Small intestine (tissue), 7 donors: ENCODE data around the gene LUC7L2. TPM values are rescaled to one million over a fixed set of nuclear protein-coding genes. Genes with fewer than 3 reads are reported as not detected.

Source experiments
- DNase-seq, 2 donors: peaks; one replicate each; pipeline versions ENCODE4 v3.0.0 to v3.0.0-alpha.2; 2013
- FAIRE-seq: peaks from 2 replicates; lab custom pipeline; 2012; peaks lifted over from hg19 to GRCh38; lab: Jason Lieb, UNC
- H3K27ac ChIP-seq, 3 donors: one replicate each; pipeline ENCODE4 v1.5.1; 2013; ENCODE audit warnings: low read length in 2 of 3, mild to moderate bottlenecking in 2 of 3, control low read depth in 1 of 3, inconsistent platforms in 1 of 3, low read depth in 1 of 3, moderate library complexity in 1 of 3
- H3K27me3 ChIP-seq, 3 donors: one replicate each; pipeline ENCODE4 v1.6.1; 2013; ENCODE audit warnings: low read length in 3 of 3, inconsistent platforms in 1 of 3; ENCODE audit not compliant: control insufficient read depth in 3 of 3, insufficient read depth in 3 of 3
- H3K36me3 ChIP-seq, 3 donors: one replicate each; pipeline ENCODE4 v1.6.1; 2013; ENCODE audit warnings: low read length in 3 of 3, inconsistent platforms in 1 of 3, low read depth in 1 of 3, mild to moderate bottlenecking in 1 of 3, moderate library complexity in 1 of 3; ENCODE audit not compliant: control insufficient read depth in 3 of 3, insufficient read depth in 2 of 3
- H3K4me1 ChIP-seq, 3 donors: one replicate each; pipeline ENCODE4 v1.6.1; 2013; ENCODE audit warnings: low read length in 2 of 3, inconsistent platforms in 1 of 3, low read depth in 1 of 3, mild to moderate bottlenecking in 1 of 3, moderate library complexity in 1 of 3; ENCODE audit not compliant: control insufficient read depth in 3 of 3, insufficient read depth in 2 of 3
- H3K4me3 ChIP-seq, 3 donors: one replicate each; pipeline ENCODE4 v1.5.1; 2013; ENCODE audit warnings: low read length in 3 of 3, control low read depth in 1 of 3, inconsistent platforms in 1 of 3, low read depth in 1 of 3, mild to moderate bottlenecking in 1 of 3, moderate library complexity in 1 of 3
- H3K9me3 ChIP-seq, 2 donors: one replicate each; pipeline ENCODE4 v1.6.1; 2013; ENCODE audit warnings: low read depth in 1 of 2, low read length in 1 of 2; ENCODE audit not compliant: control insufficient read depth in 2 of 2, insufficient read depth in 1 of 2
- WGBS, 3 donors: extraction: QIAGEN DNeasy Blood & Tissue Kit; methylation state at CpG; one replicate each; pipeline ENCODE4 v1.1.7; 2013; 5-methylcytosine and 5-hydroxymethylcytosine counted together
- polyA plus RNA-seq, 4 donors: library from polyadenylated mRNA; stranded (reverse) in 3 of 4; unstranded in 1 of 4; fragments of 200-250 nt in 3 of 4; fragments of 120-200 nt in 1 of 4; gene quantifications; one replicate each; pipeline versions ENCODE4 v1.2.1 to v1.2.3, GENCODE V29; 2013
- donor health status: healthy with polysubstance abuse.
- donor health status: control.
- donor health status: control.
- donor health status: Bipolar disorder and iron deficiency.
- donor health status: healthy.

Gene LUC7L2
- polyA plus RNA-seq, 4 donors = 32.2 to 96.4 (median 40.8) TPM

GRCh38 chr7:139446051-139446890 lies 86.6 kb downstream of the LUC7L2 start:
- 93 to 94% (median 94%) methylated on average over 20 of the region's 20 CpGs for WGBS, 3 donors
- peak overlapping the region in 1 of 3 donors; percentile 12 for H3K27ac ChIP-seq

GRCh38 chr7:139450851-139451250 lies 91.2 kb downstream of the LUC7L2 start:
- no peak for FAIRE-seq
- 93 to 94% (median 93%) methylated on average over 6 of the region's 6 CpGs for WGBS, 3 donors

More at GRCh38 chr7:139446051-139446890, 86.6 kb downstream of the LUC7L2 start:
- H3K36me3 ChIP-seq = no peaks in the 10 kb centered on the region
- no peaks in the 10 kb centered on the region for H3K27me3 ChIP-seq
- H3K4me1 ChIP-seq = no peaks in the 10 kb centered on the region
- no peak for FAIRE-seq
- H3K4me3 ChIP-seq = no peak overlapping the region
- H3K9me3 ChIP-seq = peaks cover 0 to 2% of the 10 kb centered on the region in 2 donors
- no peak for DNase-seq

GRCh38 chr7:139451638-139452037 lies 91.9 kb downstream of the LUC7L2 start:
- FAIRE-seq (no peak), DNase-seq (no peak)
- Histone ChIP-seq H3K36me3 (no peaks in the 10 kb centered on the region), H3K27ac (no peak overlapping the region), H3K4me1 (no peaks in the 10 kb centered on the region), H3K27me3 (no peaks in the 10 kb centered on the region), H3K4me3 (no peak overlapping the region), H3K9me3 (peaks cover 0 to 2% of the 10 kb centered on the region in 2 donors)
- 79 to 85% (median 81%) methylated on average over 6 of the region's 6 CpGs for WGBS, 3 donors

More at GRCh38 chr7:139450851-139451250, 91.2 kb downstream of the LUC7L2 start:
- no peaks in the 10 kb centered on the region for H3K4me1 ChIP-seq
- no peak overlapping the region for H3K27ac ChIP-seq
- peaks cover 0 to 2% of the 10 kb centered on the region in 2 donors for H3K9me3 ChIP-seq
- no peaks in the 10 kb centered on the region for H3K36me3 ChIP-seq
- no peak overlapping the region for H3K4me3 ChIP-seq
- DNase-seq = no peak
- H3K27me3 ChIP-seq = no peaks in the 10 kb centered on the region

- no peaks in the 10 kb centered on the region for H3K4me1 ChIP-seq
- no peaks in the 10 kb centered on the region for H3K36me3 ChIP-seq
- no peaks in the 10 kb centered on the region for H3K27me3 ChIP-seq
- WGBS, 3 donors = 77 to 84% (median 79%) methylated on average over 12 of the region's 12 CpGs
- DNase-seq = no peak
- peaks cover 0 to 2% of the 10 kb centered on the region in 2 donors for H3K9me3 ChIP-seq
- H3K27ac ChIP-seq = no peak overlapping the region
- no peak for FAIRE-seq
- H3K4me3 ChIP-seq = no peak overlapping the region
These were observed 93.4 kb downstream of the LUC7L2 start for GRCh38 chr7:139452958-139453672.

- Histone ChIP-seq H3K27me3 (no peaks in the 10 kb centered on the region), H3K27ac (no peak overlapping the region), H3K4me3 (no peak overlapping the region), H3K4me1 (no peaks in the 10 kb centered on the region), H3K9me3 (peaks cover 0 to 2% of the 10 kb centered on the region in 2 donors), H3K36me3 (no peaks in the 10 kb centered on the region)
- no peak for FAIRE-seq
- no peak for DNase-seq
- WGBS, 3 donors = 64 to 74% (median 67%) methylated on average over 20 of the region's 20 CpGs
These were observed 94.1 kb downstream of the LUC7L2 start for GRCh38 chr7:139453673-139454321.

GRCh38 chr7:139455789-139456188 lies 96.1 kb downstream of the LUC7L2 start:
- Histone ChIP-seq H3K9me3 (peaks cover 0 to 2% of the 10 kb centered on the region in 2 donors), H3K36me3 (no peaks in the 10 kb centered on the region), H3K27me3 (no peaks in the 10 kb centered on the region), H3K27ac (no peak overlapping the region), H3K4me3 (no peak overlapping the region), H3K4me1 (no peaks in the 10 kb centered on the region)
- no peak for FAIRE-seq
- no peak for DNase-seq
- WGBS, 3 donors = 82 to 91% (median 83%) methylated on average over 4 of the region's 4 CpGs

GRCh38 chr7:139456511-139456910 lies 96.8 kb downstream of the LUC7L2 start:
- 88 to 95% (median 95%) methylated on average over 8 of the region's 8 CpGs for WGBS, 3 donors

More at GRCh38 chr7:139456511-139456910, 96.8 kb downstream of the LUC7L2 start:
- no peaks in the 10 kb centered on the region for H3K36me3 ChIP-seq
- no peak overlapping the region for H3K4me3 ChIP-seq
- FAIRE-seq (no peak), DNase-seq (no peak)
- no peaks in the 10 kb centered on the region for H3K9me3 ChIP-seq
- no peak overlapping the region for H3K27ac ChIP-seq
- no peaks in the 10 kb centered on the region for H3K4me1 ChIP-seq
- H3K27me3 ChIP-seq = no peaks in the 10 kb centered on the region
